Stomach (tissue), 9 donors: Measurements from ENCODE around the gene WIPI1. TPM values are rescaled to one million over a fixed set of nuclear protein-coding genes. Genes with fewer than 3 reads are reported as not detected.

Source experiments
- DNase-seq, 2 donors: peaks; one replicate each; pipeline versions ENCODE4 v3.0.0 to v3.0.0-alpha.2; 2013 to 2019
- H3K27ac ChIP-seq, 5 donors: fragments of 200-600 bp in 4 of 5; sonication (generic) in 4 of 5; one replicate each; pipeline ENCODE4 v1.5.1; 2013 to 2019; ENCODE audit warnings: mild to moderate bottlenecking in 1 of 5, moderate library complexity in 1 of 5
- H3K27me3 ChIP-seq, 3 donors: fragments of 200-600 bp; sonication (generic); one replicate each; pipeline ENCODE4 v1.5.1; 2017 to 2019; ENCODE audit warnings: mixed run types in 1 of 3
- H3K36me3 ChIP-seq, 4 donors: fragments of 200-600 bp; sonication (generic); 1 replicate in 3 of 4; 2 replicates in 1 of 4; pipeline ENCODE4 v1.5.1; 2016 to 2019
- H3K4me1 ChIP-seq, 4 donors: fragments of 200-600 bp; sonication (generic); one replicate each; pipeline ENCODE4 v1.5.1; 2016 to 2019
- H3K4me3 ChIP-seq, 4 donors: fragments of 200-600 bp; sonication (generic) in 3 of 4; one replicate each; pipeline ENCODE4 v1.5.1; 2016 to 2019; ENCODE audit warnings: mild to moderate bottlenecking in 1 of 4
- H3K9me3 ChIP-seq, 4 donors: fragments of 200-600 bp; sonication (generic); one replicate each; pipeline ENCODE4 v1.5.1; 2016 to 2019
- CTCF ChIP-seq, 7 experiments: fragments of 450-650 bp in 4 of 7; fragments of 200-600 bp in 3 of 7; sonication (generic) in 3 of 7; IDR thresholded peaks; one replicate each; pipeline ENCODE4 v1.5.1; 2016 to 2019; ENCODE audit warnings: antibody characterized with exemption in 7 of 7, control low read depth in 2 of 7, mild to moderate bottlenecking in 1 of 7
- EP300 ChIP-seq: sonication (generic); formaldehyde crosslinking; IDR thresholded peaks from one replicate; pipeline ENCODE4 v1.6.1; 2017; ENCODE audit warnings: antibody characterized with exemption
- POLR2A ChIP-seq, 4 donors: fragments of 450-650 bp; IDR thresholded peaks; one replicate each; pipeline ENCODE4 v1.6.1; 2016; ENCODE audit warnings: antibody characterized with exemption in 4 of 4, control low read depth in 2 of 4, mild to moderate bottlenecking in 1 of 4, moderate library complexity in 1 of 4
- POLR2AphosphoS5 ChIP-seq, 3 donors: sonication (generic); formaldehyde crosslinking; IDR thresholded peaks; one replicate each; pipeline ENCODE4 v1.6.1; 2016; ENCODE audit warnings: antibody characterized with exemption in 3 of 3
- WGBS, 5 donors: extraction: QIAGEN DNeasy Blood & Tissue Kit in 3 of 5; methylation state at CpG; one replicate each; pipeline versions ENCODE4 v1.1.5 to v1.1.7; 2013 to 2018; 5-methylcytosine and 5-hydroxymethylcytosine counted together
- intact Hi-C: fragments of 100-400 bp; cut with DNase I; formaldehyde crosslinking; loops from one replicate; pipeline ENCODE4 v1.15.1; 2023; ENCODE audit warnings: low total_unique reads
- polyA plus RNA-seq, 3 donors: library from polyadenylated mRNA; stranded (reverse); fragments of 200-250 nt; gene quantifications; one replicate each; pipeline ENCODE4 v1.2.3, GENCODE V29; 2013
- total RNA-seq, 5 donors: library from RNA; depleted of rRNA; stranded (reverse); fragments of >200 nt; gene quantifications; one replicate each; pipeline versions ENCODE4 v1.1.0 to v1.2.3, GENCODE V29; 2014 to 2016
- donor health status: healthy with polysubstance abuse.
- donor health status: Bipolar disorder and iron deficiency.
- donor health status: healthy.

Gene WIPI1
- total and polyA plus RNA-seq, 8 donors: 8.2 to 99.1 (median 43.2) TPM

GRCh38 chr17:68435361-68435760 lies 21.9 kb downstream of the WIPI1 start:
- Histone ChIP-seq H3K27me3 (no peaks in the 10 kb centered on the region), H3K4me1 (peaks cover 22 to 46% (median 29%) of the 10 kb centered on the region in 4 donors), H3K9me3 (no peaks in the 10 kb centered on the region), H3K36me3 (peaks cover 49 to 70% (median 58%) of the 10 kb centered on the region in 4 donors), H3K27ac (no peak overlapping the region), H3K4me3 (no peak overlapping the region)
- intact Hi-C loops: loop anchor here (10.0 kb wide), 1 partner anchor 171 kb away; no protein-coding TSS in a partner anchor
- WGBS, 5 donors: 91 to 96% (median 94%) methylated on average over 6 of the region's 6 CpGs
- TF ChIP-seq CTCF (IDR thresholded peaks at IDR 0.05): no peak
- no peak for TF ChIP-seq POLR2A (IDR thresholded peaks at IDR 0.05)
- TF ChIP-seq POLR2AphosphoS5 (IDR thresholded peaks at IDR 0.05): no peak
- TF ChIP-seq EP300: no peak
- no peak for DNase-seq

DNA sequence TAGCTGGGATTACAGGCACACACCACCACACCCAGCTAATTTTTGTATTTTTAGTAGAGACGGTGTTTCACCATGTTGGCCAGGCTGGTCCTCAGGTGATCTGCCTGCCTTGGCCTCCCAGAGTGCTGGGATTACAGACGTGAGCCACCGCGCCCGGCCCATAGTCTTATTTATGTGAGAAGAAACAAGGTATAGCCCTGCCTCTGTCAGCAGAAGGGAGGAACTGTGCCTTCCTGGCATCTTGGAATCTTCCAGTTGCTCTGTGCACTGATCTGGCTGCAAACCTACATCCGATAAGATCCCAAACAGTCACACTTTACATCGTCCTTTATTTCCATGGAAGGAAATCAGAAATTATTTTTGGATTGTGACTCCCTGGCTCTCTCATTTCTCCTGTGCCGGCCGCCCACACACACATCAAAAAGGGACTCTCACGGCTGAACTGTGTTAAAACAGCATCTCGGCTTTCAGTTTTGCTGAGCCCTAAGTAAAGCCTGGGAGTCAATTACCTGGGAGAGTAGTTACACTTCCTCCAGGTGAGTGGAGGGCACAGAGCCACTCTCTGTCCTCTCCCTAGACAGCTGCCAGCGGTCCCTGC lies 23.3 kb downstream of the WIPI1 start:
- TF ChIP-seq CTCF (IDR thresholded peaks at IDR 0.05): no peak
- TF ChIP-seq POLR2A (IDR thresholded peaks at IDR 0.05): no peak
- TF ChIP-seq POLR2AphosphoS5 (IDR thresholded peaks at IDR 0.05): no peak
- no peak for TF ChIP-seq EP300
- 85 to 93% (median 89%) methylated on average over 12 of the region's 12 CpGs for WGBS, 5 donors
- no peaks in the 10 kb centered on the region for H3K9me3 ChIP-seq
- no peak overlapping the region for H3K27ac ChIP-seq
- H3K4me3 ChIP-seq: no peak overlapping the region
- H3K4me1 ChIP-seq: peaks cover 22 to 32% (median 26%) of the 10 kb centered on the region in 4 donors
- H3K36me3 ChIP-seq: peaks cover 63 to 73% (median 71%) of the 10 kb centered on the region in 4 donors
- no peak for DNase-seq
- intact Hi-C loops: loop anchor here (10.0 kb wide), 1 partner anchor 169 kb away; no protein-coding TSS in a partner anchor
- H3K27me3 ChIP-seq: no peaks in the 10 kb centered on the region

- H3K4me3 ChIP-seq: no peak overlapping the region
- 89 to 94% (median 92%) methylated on average over 9 of the region's 9 CpGs for WGBS, 5 donors
- peaks cover 71 to 81% (median 79%) of the 10 kb centered on the region in 4 donors for H3K36me3 ChIP-seq
- no peaks in the 10 kb centered on the region for H3K9me3 ChIP-seq
- peaks cover 14 to 24% (median 21%) of the 10 kb centered on the region in 4 donors for H3K4me1 ChIP-seq
- intact Hi-C loops: loop anchor here (10.0 kb wide), 1 partner anchor 168 kb away; no protein-coding TSS in a partner anchor
- no peak overlapping the region for H3K27ac ChIP-seq
- no peaks in the 10 kb centered on the region for H3K27me3 ChIP-seq
- DNase-seq: no peak
- TF ChIP-seq POLR2AphosphoS5 (IDR thresholded peaks at IDR 0.05): no peak
- TF ChIP-seq EP300: no peak
- TF ChIP-seq POLR2A (IDR thresholded peaks at IDR 0.05): no peak
- TF ChIP-seq CTCF (IDR thresholded peaks at IDR 0.05): no peak
Observed at GRCh38 chr17:68433211-68433610, 24.1 kb downstream of the WIPI1 start.

DNA sequence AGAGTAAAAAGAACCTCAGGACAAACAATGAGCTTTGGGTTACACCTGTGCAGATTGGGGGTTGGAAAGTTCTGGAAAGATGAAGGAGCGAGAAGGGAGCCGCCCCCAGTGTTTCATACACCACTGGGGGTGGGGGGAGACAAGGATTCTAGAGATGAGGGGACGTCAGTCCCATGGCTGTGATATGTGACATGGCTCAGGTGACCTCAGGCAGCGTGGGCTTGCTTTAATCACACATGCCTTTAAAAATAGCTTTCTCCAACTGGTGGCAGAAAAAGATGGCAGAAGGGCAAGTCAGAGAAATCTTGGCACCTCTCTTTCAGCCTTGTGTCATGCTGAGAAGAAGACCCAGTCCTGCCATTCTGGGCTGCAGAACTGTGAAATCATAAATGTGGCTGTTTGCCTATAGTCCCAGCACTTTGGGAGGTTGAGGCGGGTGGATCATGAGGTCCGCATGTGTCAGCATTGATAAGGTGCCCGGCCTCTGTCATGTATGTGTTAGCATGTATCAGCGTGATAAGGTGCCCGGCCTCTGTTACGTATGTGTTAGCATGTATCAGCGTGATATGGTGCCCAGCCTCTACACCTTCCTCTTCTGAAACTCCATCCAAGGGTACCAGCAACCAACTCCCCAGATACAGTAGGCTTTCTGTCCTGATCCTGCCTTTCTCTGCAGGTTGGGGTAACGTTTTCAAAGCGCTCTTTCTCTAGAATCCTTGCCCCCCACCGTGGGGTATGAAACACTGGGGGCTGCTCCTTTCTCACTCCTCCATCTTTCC lies 25.0 kb downstream of the WIPI1 start:
- Histone ChIP-seq H3K4me1 (peaks cover 9 to 15% (median 13%) of the 10 kb centered on the region in 4 donors), H3K4me3 (no peak overlapping the region), H3K27me3 (no peaks in the 10 kb centered on the region), H3K27ac (no peak overlapping the region), H3K9me3 (no peaks in the 10 kb centered on the region), H3K36me3 (peaks cover 78 to 90% (median 88%) of the 10 kb centered on the region in 4 donors)
- intact Hi-C loops: loop anchor here (10.0 kb wide), 1 partner anchor 167 kb away; no protein-coding TSS in a partner anchor
- WGBS, 5 donors: 86 to 93% (median 91%) methylated on average over 14 of the region's 14 CpGs
- no peak for DNase-seq
- TF ChIP-seq EP300 (no peak), CTCF (IDR thresholded peaks at IDR 0.05) (no peak)
